HG02885 (cell line): ENCODE measurements around the gene SALL4.
A peak's percentile ranks its signal among the peaks of the same experiment; 100 is the strongest.
"Not testable (repeated sequence)": the region's sequence is repeated elsewhere in the genome, so short reads cannot be mapped to it uniquely, and the experiment has no call there.

Experiments used
- ATAC-seq: cut with Tn5 transposase; IDR thresholded peaks from one replicate; pipeline ENCODE4 v1.9.1; 2021; ENCODE audit warnings: mild to moderate bottlenecking; ENCODE audit not compliant: unreplicated experiment, poor library complexity

The SALL4 gene

DNA sequence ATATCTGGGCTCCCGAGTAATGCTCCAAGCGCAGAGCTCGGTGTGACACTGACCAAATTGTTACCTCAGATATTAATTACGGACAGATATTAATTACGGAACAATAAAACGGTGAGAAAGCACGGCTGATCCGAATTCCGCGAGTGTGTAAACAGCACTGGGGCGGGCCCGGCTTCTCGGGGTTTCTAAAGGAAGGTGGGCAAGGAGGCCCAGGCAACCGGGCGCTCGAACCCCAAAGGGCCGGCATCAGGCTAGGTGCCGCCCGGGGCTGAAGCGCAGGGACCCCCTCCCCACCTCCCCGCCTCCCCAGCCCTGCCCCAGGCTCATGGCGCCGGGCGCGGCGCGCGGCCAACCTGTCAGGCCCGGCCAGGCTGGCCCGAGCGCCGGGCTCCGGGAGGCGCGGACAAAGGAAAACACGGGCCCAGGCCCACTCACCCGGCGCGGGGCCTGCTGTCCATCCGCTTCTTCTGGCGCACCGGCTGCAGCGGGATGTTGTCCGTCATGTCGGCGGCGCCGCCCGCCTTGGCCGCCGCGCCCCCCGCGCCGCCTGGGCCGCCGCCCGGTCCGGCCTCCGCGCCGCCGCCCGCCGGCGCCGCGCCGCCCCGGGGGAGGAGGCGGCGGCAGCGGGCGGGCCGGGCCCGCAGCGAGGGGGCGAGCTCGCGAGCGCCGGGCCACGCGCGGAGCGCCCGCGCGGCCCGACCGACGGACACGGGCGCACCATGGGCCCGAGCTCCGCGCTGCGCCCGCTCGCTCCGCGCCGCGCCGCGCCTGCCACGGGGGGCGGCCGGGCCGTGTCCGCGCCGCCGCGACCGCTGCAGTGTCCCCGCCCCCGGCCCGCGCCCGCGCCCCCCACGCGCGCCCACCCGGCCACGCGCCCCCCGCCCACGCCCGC, 34.2 kb downstream of the SALL4 start, which contains the start of gene ATP9A:
ATP9A (minus strand) TSS at position 524 of the 892 bp plus-strand sequence; CDS start at position 503, 21 bp downstream.
- ATAC-seq = no peak

DNA sequence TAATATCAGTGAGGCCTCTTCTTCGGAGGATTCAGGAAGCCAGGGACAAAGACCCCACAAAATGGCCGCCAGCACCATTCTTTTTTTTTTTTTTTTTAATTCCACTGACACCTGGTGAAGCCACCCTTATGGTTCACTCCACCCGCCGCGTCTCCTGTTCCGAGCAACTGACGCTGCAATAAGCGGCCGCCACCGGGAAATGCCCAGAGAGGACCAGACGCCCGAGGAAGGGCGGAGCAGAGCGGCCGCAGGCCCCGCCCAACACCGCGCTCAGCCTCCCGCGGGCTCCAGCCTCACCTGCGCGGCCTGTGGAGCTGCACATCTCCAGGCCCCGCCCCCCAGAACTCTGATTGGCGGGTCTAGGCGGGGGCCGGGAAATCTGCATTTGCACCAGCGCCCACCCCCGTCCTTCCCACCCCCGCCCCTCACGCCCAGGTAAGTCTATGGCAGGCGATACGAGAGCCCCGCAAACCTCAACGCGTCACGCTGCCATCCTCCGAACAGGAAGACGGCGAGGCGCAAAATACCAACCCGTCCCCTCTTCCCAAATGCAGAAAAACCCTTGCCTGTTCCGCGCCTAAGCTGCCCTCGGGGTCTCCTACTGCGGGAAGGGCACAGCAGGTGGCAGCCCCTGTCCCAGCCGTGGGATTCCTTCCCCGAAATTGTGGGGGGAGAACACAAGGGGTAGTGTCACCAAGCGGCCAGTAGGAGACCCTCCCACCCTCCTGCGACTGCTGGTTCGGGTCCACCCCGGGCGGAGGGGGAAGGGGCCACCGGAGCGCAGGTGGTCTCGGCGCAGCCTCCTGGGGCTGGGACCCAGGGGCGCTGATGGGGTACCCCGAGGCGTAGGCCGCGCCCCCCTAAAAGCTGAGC, 35.1 kb downstream of the SALL4 start:
- peak; percentile 50 for ATAC-seq

DNA sequence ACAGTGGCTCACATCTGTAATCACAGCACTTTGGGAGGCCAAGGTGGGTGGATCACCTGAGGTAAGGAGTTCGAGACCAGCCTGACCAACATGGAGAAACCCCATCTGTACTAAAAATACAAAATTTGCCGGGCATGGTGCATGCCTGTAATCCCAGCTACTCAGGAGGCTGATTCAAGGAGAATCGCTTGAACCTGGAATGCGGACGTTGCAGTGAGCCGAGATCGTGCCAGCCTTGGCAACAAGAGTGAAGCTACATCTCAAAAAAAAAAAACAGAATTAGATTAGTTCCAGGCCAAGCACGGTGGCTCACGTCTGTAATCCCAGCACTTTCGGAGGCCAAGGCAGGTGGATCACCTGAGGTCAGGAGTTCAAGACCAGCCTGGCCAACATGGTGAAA, 36.9 kb downstream of the SALL4 start:
- ATAC-seq = not testable (repeated sequence)

DNA sequence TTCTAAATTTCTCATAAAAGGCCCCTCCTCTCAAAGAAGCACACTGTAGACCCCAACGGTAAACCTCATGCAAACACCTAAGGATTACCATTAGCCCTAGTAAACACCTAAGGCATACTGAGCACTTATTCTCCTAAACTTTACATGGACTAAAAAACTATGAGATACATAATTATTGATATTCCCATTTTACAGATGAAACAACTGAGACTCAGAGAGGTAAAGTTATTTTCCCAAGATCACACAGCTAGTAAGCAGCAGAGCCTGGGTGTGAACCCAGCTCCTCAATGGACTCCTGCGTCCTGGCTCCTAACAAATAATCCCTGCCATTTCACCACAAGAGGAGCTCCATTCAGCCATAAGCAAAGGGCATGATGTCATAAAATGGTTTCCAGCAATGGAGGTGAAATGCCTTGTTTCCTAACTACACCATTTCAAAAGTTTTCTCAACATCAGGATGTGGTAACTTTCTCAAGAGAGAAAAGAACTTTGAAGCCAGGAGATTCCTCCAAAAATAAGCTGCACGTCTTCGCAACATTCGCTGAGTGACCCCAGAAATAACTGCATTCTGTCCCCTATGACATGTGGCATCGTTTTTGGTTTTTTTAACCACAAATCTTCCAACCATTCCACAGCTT, 38.2 kb downstream of the SALL4 start:
- no peak for ATAC-seq

DNA sequence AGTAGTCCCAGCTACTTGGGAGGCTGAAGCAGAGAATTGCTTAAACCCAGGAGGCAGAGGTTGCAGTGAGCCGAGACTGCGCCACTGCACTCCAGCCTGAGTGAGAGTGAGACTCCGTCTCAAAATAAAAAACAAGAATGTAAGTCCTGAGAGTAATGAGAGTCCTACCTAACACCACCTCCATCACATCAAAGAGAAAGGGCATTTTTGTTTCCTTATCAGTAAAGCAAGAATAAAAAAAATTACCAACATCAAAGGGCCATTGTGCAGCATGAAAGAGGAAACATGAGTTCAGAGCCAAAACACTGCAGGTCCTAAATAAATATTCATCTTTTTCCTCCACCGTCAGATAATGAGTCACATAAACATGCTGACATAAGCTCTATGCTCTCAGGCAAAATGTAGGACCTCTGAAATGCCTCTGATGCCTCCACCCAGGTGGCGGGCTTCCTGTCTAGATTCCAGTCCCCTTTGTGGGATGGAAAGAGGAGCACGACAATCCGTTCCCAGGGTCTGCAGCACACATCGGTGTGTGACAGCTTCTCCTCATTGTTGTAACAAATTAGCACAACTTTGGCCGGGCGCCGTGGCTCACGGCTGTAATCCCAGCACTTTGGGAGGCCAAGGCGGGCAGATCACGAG, 41.3 kb downstream of the SALL4 start:
- no peak for ATAC-seq

DNA sequence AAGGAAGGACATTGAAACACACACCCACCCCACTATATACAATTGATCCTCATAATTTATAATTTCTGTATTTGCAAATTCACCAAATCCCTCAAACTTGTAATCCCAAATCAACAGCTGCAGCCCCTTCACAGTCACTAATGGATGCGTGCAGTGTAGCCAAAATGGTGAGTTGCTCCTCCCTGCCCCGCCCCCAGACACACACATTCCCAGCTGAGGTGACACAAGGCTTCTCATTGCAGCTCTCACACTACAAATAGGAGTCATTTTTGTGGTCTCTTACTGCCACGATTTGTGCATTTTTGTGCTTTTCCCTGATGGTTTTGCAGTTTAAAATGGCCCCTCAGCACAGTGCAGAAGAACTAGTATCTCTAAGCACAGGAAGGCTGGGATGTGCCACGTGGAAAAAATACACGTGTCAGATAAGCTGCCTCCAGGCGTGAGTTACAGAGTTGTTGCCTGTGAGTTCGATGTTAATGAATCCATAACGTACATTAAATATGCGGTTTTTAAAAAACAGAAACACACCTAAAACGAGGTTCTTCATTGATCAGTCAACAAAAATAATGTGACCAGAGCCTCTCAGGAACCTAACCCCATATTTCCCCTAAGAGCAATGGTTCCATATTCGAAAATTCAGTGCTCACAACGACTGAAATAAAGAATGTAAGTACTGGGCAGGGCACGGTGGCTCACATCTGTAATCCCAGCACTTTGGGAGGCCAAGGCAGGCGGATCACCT, 42.4 kb downstream of the SALL4 start:
- no peak for ATAC-seq

DNA sequence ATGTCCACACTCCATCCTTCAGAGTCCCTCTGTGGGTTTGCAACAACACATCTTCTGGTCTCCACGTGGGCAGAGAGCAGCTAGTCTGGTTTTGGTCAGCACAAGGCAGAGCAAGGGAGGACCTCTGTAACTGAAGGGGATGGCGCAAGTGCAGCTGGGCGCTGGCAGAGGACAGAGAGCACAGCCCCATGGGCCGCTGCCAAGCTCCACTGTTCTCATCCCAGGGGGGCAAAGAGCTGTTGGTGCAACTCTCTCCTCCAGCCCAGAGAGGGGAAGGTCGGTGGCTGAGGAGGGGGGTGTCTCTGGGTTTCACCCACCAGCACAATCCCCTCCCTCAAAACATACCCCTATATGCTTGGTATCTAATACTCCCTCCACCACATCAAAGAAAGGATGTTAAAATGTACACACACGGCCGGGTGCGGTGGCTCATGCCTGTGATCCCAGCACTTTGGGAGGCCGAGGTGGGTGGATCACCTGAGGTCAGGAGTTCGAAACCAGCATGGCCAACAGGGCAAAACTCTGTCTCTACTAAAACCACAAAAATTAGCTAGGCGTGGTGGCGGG, 43.3 kb downstream of the SALL4 start:
- ATAC-seq = no peak

DNA sequence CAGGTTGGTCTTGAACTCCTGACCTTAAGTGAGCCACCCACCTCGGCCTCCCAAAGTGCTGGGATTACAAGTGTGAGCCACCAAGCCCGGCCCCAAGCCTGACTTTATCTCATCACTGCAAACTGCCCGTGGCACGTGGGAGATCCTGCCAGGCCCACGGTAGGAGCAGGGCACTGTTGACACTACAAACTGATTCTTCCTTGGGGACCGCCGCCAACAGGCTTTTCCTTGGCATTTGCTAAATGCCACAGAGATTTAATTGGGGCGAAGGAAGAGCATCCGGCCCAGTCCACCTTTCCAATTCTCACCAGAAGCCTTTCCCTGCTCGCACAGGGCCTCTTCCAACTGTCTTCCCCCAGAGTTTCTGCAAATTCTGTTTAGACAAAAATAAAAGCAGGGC, 45.1 kb downstream of the SALL4 start:
- ATAC-seq = no peak

DNA sequence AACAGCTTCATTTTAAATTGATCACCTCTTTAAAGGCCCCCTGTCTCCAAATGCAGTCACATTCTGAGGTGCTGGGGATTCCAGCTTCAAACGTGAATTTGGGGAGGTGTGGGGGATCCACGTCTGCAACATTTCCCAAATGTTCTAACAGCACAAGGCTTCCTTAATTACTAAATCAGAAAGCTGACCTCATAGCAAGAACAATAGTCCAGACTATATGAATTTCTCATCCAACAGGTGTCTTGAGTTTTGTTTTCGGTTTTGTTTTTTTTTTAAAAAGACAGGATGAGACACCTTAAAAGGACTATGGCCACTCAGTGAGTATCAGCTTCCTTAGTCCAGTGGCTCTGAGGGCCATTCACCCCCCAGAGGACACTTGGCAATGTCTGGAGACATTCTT, 45.7 kb downstream of the SALL4 start:
- peak; percentile 56 for ATAC-seq

DNA sequence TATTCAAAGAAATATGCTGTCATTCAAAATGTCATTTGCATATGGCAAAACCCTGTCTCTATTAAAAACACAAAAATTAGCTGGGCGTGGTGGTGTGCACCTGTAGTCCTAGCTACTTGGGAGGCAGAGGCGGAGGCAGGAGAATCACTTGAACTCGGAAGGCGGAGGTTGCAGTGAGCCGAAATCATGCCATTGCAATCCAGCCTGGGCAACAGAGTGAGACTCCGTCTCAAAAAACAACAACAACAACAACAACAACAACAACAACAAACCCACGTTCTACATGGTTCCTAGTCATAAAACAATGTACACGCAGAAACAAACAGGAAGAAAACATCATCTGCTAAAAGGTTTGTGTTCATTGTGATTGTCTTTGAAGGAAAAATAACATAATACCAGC, 49.1 kb downstream of the SALL4 start:
- not testable (repeated sequence) for ATAC-seq

DNA sequence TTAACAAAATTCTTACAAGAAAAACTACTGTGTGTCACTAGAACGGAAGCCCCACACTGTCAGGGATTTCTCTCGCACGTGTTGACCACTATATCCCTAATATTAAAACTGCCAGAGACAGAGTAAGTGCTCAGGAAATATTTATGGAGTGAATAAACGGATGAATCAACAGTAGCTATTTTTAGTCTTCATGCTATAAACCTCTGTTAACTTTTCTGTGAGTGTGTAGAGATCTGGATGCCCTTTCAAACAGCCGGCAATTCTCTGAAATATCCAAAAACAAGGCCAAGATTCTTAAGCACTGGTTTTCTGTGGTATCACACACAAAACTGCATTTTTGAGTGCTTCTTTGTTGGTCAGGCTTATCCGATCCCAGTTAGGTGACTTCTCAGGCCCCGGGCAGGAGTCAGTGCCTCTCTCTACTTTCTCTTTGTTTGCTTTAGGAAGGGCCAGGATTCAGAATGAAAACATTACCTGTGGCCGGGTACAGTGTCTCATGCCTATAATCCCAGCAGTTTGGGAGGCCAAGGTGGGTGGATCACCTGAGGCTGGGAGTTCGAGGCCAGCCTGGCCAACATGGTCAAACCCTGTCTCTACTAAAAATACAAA, 49.9 kb downstream of the SALL4 start:
- ATAC-seq = no peak

DNA sequence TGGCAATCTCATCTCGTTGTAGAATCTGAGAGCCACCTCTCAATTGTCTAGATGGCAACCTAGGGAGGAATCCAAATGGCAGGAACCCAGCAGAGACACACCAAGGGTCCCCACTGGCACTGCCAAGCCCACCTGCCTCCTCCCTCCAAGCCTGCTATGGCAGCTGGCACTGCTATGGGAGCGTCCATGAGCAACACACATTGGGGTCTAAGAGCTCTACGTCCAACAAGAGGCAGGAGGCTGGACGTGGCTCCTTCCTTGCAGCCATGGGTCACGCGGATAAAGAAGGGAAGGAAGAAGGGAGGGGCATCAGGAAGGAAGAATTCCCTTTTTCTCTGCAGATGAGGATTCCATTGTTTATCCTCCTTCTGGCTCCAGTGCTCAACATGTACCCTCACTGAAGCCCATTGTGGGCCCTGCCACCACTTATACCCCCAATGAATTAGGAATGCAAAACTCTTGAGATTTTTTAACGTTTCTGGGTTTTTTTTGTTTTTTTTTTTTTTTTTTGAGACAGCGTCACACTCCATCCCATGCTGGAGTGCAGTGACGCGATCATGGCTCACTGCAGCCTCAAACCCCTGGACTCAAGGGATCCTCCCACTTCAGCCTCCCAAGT, 51.4 kb downstream of the SALL4 start:
- no peak for ATAC-seq

DNA sequence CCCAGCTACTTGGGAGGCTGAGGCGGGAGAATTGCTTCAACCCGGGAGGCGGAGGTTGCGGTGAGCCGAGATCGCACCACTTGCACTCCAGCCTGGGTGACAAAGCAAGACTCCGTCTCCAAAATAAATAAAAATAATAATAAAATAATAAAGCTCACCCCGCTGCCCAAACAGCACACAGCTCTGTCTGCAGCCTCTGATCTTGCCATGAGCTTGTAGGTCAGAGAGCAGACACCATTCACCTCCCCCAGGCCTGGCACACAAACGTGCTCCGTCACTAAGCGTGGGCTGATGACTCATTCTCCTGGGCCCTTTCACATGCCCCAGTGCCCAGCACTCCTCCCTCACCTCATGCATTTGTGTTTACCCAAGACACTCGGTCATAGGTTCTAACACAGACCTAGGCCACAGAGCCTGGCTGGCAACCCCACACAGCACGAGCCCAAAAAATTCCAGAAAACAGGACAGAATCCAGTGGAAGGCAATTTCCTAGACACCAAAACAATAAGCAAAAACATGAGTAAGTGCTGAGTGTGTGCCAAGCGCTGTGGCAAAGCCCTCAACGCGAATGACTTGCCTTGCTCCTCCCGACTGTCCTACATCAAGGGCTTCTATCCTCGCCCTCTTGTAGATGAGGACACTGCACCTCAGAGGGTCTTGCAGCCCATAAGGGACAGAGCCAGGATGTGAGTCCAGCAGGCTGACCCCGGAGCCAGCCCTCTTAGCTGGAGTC, 52.1 kb downstream of the SALL4 start:
- no peak for ATAC-seq

DNA sequence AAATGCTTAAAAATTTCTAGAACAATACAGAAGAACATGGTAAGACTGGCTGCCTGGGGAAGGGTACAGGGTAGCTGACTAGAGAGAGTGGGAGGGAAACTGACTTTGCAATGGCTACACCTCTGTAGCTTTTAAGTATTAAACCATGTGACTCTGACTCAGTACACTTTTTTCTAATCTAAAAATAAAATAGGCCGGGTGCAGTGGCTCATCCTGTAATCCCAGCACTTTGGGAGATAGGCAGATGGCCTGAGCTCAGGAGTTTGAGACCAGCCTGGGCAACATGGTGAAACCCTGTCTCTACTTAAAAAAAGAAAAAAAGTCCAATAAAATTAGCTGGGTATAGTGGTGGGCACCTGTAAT, 52.7 kb downstream of the SALL4 start:
- ATAC-seq = no peak

DNA sequence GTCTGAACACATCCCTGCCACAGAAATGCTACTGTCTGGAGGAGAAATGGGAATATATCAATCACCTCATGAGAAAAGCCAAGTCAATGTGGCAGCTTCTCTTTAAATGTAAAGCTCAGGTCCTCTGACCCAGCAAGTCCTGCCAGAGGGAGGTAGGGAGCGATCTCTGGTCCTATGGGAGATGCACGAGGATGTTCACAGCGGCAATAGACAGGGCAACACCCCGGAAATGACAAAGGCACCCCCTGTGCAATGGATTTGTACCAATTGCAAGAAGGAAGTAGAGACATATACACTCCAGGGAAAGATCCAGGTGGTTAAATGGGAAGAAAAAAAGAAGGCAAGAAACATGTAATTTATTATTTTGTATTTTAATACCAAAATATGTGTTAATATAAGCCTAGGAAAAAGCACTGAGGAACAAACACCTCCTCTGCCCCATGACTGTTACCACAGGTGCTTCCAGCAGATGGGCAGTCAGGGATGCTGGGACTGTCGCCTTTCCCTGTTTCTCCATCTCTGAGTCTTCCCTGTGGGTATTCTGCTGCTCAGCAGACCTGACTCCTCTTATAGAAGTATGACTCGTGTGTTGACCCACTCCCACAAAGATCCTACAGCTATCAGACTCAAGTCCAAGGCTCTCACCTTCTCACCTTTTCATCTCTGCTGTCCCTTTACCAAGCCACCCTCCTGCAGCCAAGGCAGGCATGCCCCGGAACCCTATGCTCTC, 55.0 kb downstream of the SALL4 start:
- ATAC-seq = no peak

DNA sequence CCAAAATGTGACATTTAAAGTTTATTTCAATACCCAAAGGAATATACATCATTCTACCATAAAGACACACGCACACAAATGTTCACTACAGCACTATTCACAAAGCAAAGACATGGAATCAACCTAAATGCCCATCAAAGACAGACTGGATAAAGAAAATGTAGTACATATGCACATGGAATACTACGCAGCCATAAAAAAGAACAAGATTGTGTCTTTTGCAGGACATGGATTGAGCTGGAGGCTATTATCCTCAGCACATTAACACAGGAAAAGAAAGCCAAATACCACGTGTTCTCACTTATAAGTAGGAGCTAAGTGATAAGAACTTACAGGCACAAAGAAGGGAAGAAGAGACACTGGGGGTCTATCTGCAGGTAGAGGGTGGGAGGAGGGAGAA, 56.5 kb downstream of the SALL4 start:
- no peak for ATAC-seq

DNA sequence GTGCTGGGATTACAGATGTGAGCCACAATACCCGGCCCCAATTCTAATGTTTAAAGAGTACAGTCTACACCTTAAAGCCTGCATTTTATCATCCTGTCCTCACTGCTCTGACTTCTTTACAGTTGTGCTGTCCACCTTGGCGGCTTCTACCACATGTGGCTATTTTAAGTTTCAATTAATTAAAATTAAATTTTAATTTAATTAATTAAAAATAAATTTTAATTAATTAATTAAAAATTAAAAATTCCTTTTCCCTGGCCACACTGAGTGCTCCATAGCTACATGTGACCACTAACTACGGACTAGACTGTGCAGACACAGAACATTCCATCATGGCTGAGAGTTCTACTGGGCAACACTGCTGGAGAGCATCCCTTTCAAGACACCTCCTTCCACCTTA, 61.5 kb downstream of the SALL4 start:
- ATAC-seq = no peak
